Fibroblast of pulmonary artery (primary cell): ENCODE results near the gene MPL.

ENCODE experiments used
- DNase-seq: peaks from one replicate; pipeline ENCODE4 v3.0.0-alpha.2; 2010; ENCODE audit warnings: low read depth
- H3K4me3 ChIP-seq: replicated peaks from 2 replicates; pipeline ENCODE4 v1.5.1; 2011; ENCODE audit warnings: low read depth, mild to moderate bottlenecking, control low read depth, low read length, moderate library complexity
- TF ChIP-seq, protein P1 (sequence below): IDR thresholded peaks from 2 replicates; pipeline ENCODE4 v1.5.1; 2011; ENCODE audit warnings: mild to moderate bottlenecking, control low read depth, low read length, inconsistent platforms; ENCODE audit errors: missing control alignments

The MPL gene

DNA sequence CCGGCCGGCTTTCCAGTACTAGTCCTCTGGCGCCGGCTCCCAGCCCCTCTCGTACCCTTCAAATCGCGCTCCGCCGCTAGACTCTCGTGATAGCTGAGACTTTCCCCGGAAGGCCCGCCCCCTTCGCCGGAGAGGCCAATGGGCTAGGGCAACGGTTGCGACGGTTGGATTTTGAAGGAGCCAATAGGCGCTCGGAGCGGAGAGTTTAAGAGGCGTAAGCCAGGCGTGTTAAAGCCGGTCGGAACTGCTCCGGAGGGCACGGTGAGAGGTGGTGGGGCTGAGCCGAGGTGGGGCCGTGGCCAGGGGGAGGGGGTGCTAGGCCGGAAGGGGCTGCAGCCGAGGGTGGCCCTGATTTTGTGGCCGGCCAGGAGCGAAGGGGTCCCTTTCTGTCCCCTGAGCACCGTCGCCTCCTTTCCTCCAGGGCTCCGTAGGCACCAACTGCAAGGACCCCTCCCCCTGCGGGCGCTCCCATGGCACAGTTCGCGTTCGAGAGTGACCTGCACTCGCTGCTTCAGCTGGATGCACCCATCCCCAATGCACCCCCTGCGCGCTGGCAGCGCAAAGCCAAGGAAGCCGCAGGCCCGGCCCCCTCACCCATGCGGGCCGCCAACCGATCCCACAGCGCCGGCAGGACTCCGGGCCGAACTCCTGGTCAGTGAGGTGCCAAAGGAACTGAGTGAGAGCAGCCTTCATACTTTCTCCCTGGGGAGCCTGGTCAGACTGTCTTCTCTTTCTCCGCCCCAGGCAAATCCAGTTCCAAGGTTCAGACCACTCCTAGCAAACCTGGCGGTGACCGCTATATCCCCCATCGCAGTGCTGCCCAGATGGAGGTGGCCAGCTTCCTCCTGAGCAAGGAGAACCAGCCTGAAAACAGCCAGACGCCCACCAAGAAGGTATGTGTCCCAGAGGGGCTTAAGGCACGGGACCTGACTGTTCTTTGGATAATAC lies 21.4 kb downstream of the MPL start, which contains the start of gene CDC20:
Gene CDC20, plus strand, starts transcription at position 236 of the 948 bp plus-strand sequence. Its CDS starts 235 bp downstream, at position 471.
- H3K4me3 ChIP-seq = peak within 1 kb of the TSS; percentile 61
- peak; percentile 94 for DNase-seq
- TF ChIP-seq, protein P1, sequence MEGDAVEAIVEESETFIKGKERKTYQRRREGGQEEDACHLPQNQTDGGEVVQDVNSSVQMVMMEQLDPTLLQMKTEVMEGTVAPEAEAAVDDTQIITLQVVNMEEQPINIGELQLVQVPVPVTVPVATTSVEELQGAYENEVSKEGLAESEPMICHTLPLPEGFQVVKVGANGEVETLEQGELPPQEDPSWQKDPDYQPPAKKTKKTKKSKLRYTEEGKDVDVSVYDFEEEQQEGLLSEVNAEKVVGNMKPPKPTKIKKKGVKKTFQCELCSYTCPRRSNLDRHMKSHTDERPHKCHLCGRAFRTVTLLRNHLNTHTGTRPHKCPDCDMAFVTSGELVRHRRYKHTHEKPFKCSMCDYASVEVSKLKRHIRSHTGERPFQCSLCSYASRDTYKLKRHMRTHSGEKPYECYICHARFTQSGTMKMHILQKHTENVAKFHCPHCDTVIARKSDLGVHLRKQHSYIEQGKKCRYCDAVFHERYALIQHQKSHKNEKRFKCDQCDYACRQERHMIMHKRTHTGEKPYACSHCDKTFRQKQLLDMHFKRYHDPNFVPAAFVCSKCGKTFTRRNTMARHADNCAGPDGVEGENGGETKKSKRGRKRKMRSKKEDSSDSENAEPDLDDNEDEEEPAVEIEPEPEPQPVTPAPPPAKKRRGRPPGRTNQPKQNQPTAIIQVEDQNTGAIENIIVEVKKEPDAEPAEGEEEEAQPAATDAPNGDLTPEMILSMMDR = no peak

DNA sequence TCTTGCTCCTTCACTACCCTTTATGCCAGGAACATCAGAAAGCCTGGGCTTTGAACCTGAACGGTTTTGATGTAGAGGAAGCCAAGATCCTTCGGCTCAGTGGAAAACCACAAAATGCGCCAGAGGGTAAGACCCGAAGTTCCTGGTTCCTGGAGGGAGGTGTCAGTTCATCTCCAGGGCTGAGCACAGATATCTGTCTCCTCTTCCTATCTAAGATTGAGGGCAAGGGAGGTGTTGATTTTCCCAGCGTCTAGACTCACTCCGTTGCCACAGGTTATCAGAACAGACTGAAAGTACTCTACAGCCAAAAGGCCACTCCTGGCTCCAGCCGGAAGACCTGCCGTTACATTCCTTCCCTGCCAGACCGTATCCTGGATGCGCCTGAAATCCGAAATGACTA lies 22.1 kb downstream of the MPL start:
- H3K4me3 ChIP-seq = peak overlapping the region; percentile 61
- no peak for DNase-seq
- TF ChIP-seq, protein P1 = no peak

DNA sequence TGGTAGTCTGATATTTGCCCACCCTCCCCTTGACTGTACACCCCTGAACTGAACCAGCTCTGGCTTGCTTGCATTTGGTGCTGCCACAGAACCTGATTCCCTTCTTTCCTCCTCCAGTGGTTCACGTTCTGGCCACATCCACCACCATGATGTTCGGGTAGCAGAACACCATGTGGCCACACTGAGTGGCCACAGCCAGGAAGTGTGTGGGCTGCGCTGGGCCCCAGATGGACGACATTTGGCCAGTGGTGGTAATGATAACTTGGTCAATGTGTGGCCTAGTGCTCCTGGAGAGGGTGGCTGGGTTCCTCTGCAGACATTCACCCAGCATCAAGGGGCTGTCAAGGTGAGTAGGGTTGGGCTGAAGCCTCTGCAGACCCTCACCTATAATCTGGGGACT lies 23.0 kb downstream of the MPL start:
- peak overlapping the region; percentile 61 for H3K4me3 ChIP-seq
- DNase-seq = no peak
- TF ChIP-seq, protein P1 = no peak

DNA sequence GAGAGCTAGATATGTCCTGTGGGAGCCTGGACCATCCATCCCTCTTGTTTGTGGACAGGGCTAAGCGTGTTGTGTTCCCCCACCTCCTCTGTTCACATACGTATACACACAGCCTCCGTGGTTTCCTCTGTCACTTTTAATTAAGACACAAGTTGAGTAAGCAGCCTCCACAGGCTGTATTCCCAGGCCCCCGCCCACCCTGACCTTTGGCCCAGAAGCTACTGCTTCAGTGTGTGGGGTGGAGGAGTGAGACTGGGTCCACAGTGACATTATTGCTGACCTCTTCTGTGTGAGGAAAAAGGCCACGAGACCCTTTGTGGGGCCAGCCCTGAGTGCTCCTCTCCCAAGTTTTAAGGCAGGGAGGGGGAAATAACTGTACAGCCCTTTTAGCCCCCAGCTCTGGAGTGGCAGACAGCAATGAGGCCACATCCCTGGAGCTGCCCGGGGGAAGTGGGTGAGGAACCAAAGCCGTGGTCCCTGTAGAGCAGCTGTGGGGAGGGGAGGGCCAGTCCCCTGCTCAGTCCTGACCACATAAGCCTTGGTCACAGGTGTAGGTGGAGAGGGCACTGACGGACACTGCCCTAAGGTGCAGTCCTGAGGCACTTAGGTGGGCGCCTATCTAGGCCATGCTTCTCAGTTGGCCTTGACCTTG lies 25.8 kb downstream of the MPL start:
- no peak overlapping the region for H3K4me3 ChIP-seq
- TF ChIP-seq, protein P1 = no peak

DNA sequence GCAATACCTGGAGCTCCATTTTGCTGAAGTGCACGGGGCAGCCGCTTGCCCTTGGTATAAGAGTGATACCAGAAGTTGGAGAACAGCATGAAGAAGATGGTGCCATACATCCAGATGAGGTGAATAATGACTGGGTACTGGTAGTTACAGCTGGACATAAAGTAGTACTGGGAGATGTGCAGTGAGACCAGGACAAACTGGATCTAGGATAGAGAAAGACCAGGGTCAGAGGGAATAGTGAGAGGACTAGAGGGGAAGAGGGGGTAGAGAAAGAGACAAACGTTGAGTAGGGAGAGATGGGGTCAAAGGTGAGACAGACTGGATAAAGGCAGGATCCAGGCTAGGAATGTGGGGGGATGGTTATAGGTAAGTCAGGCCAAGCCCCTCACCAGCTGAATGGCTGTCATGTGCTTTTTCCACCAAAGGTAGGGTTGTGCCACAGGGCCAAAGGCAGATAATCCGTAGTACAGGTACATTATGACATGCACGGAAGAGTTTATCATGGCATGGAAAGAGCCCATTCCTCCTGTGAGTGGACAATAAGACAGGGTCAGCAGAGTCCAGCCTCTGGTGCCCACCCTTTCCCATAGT lies 26.4 kb downstream of the MPL start:
- H3K4me3 ChIP-seq = no peak overlapping the region
- TF ChIP-seq, protein P1 = no peak
- DNase-seq = no peak

More for the DNA sequence above, 25.8 kb downstream of the MPL start:
- no peak for DNase-seq

DNA sequence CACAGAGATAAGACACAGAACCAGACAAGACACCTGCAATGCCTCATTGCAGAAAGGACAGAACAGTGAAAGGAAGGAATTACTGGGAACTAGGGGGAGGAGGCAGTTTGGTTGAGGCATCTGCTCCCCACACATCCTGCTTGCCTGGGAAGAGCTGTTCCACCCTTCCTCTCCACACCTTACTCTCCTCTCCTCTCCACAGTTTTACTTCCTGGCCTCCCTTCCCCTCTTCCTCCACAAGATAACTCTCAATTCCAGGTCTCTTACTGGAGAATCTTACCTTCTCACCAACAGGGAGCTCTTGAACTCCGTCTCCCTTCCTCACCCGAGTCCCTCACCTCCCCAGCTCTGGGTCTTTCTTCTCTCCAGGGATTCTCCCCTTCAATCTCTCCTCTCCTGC lies 28.1 kb downstream of the MPL start:
- H3K4me3 ChIP-seq = no peak overlapping the region
- DNase-seq = no peak
- TF ChIP-seq, protein P1 = no peak
